Endothelial cell of umbilical vein (primary cell): Measurements from ENCODE around the gene ENTR1. TPM values are rescaled to one million over a fixed set of nuclear protein-coding genes. Genes with fewer than 3 reads are reported as not detected.

Experiments used
- BruUV-seq: library from RNA; stranded (reverse); fragments of 400-500 nt; replicated peaks from 2 replicates; lab custom pipeline; 2021; lab: Mats Ljungman, UMichigan
- CTCF ChIA-PET: fragments of 300-600, 350-600 bp; sonication (Branson Sonifier 250); formaldehyde crosslinking; loops from one replicate; lab custom pipeline; 2021; ENCODE audit warnings: antibody characterized with exemption, inconsistent platforms; lab: Charles Lee
- POLR2A ChIA-PET: fragments of 300-600, 350-600 bp; sonication (Branson Sonifier 250); formaldehyde crosslinking; loops from one replicate; lab custom pipeline; 2021; ENCODE audit warnings: antibody characterized with exemption, inconsistent platforms; lab: Charles Lee
- DNase-seq: peaks from one replicate; pipeline ENCODE4 v3.0.0-alpha.2; 2011; ENCODE audit warnings: low read depth, low spot score
- FAIRE-seq: peaks from 2 replicates; lab custom pipeline; 2011; peaks lifted over from hg19 to GRCh38; lab: Jason Lieb, UNC
- H2AFZ ChIP-seq: 2 replicates; pipeline ENCODE4 v1.6.0; 2012; ENCODE audit warnings: low read depth, low read length, control low read depth, inconsistent platforms
- H3K27ac ChIP-seq: 2 replicates; pipeline ENCODE4 v1.5.1; 2011; ENCODE audit warnings: low read depth, mild to moderate bottlenecking, control low read depth, low read length, moderate library complexity; ENCODE audit not compliant: insufficient read depth
- H3K27me3 ChIP-seq, 2 experiments: 2 replicates each; pipeline versions ENCODE4 v1.6.0 to v1.6.1; 2011; ENCODE audit warnings: low read length in 2 of 2, mixed read lengths in 1 of 2; ENCODE audit not compliant: control insufficient read depth in 2 of 2, insufficient read depth in 2 of 2
- H3K36me3 ChIP-seq, 2 experiments: 2 replicates in 1 of 2; 3 replicates in 1 of 2; pipeline ENCODE4 v1.5.1; 2011; ENCODE audit warnings: low read length in 2 of 2, mild to moderate bottlenecking in 1 of 2, moderate library complexity in 1 of 2; ENCODE audit not compliant: control insufficient read depth in 2 of 2, insufficient read depth in 2 of 2; ENCODE audit errors: extremely low read depth in 1 of 2
- H3K4me1 ChIP-seq: 3 replicates; pipeline ENCODE4 v1.5.1; 2011; ENCODE audit warnings: mild to moderate bottlenecking, low read length; ENCODE audit not compliant: control insufficient read depth, insufficient read depth; ENCODE audit errors: extremely low read depth
- H3K4me2 ChIP-seq: 2 replicates; pipeline ENCODE4 v1.6.1; 2011; ENCODE audit warnings: low read length, control low read depth, mixed read lengths; ENCODE audit not compliant: insufficient read depth
- H3K4me3 ChIP-seq, 3 experiments: fragments of 200-600 bp in 1 of 3; sonication (generic), shearing (Covaris generic) in 1 of 3; replicated peaks in 1 of 3; 2 replicates each; pipeline ENCODE4 v1.5.1; 2011 to 2016; ENCODE audit warnings: control low read depth in 3 of 3, low read length in 3 of 3, mild to moderate bottlenecking in 2 of 3, inconsistent platforms in 1 of 3, low read depth in 1 of 3, moderate library complexity in 1 of 3; ENCODE audit not compliant: insufficient read depth in 1 of 3
- H3K79me2 ChIP-seq: 2 replicates; pipeline ENCODE4 v1.6.0; 2012; ENCODE audit warnings: low read length, inconsistent platforms; ENCODE audit not compliant: control insufficient read depth, insufficient read depth
- H3K9ac ChIP-seq: replicated peaks from 2 replicates; pipeline ENCODE3; 2011; ENCODE audit warnings: low read length, control low read depth; ENCODE audit not compliant: insufficient read depth; ENCODE audit errors: extremely low read depth
- H3K9me1 ChIP-seq: replicated peaks from 3 replicates; pipeline ENCODE4 v1.6.0; 2011; ENCODE audit warnings: mild to moderate bottlenecking, low read length; ENCODE audit not compliant: control insufficient read depth, insufficient read depth; ENCODE audit errors: extremely low read depth
- H3K9me3 ChIP-seq: replicated peaks from 2 replicates; pipeline ENCODE4 v1.5.1; 2012; ENCODE audit warnings: low read length, inconsistent platforms; ENCODE audit not compliant: control insufficient read depth, insufficient read depth
- H4K20me1 ChIP-seq: replicated peaks from 2 replicates; pipeline ENCODE3; 2011; ENCODE audit warnings: mild to moderate bottlenecking, low read length; ENCODE audit not compliant: control insufficient read depth, insufficient read depth; ENCODE audit errors: extremely low read depth
- CTCF ChIP-seq, 2 donors: IDR thresholded peaks; 1 replicate in 1 of 2; 2 replicates in 1 of 2; pipeline ENCODE4 v1.5.1; 2011; ENCODE audit warnings: low read length in 2 of 2, mild to moderate bottlenecking in 2 of 2, moderate library complexity in 2 of 2, control low read depth in 1 of 2, inconsistent platforms in 1 of 2, low read depth in 1 of 2; ENCODE audit not compliant: insufficient read depth in 1 of 2; ENCODE audit errors: extremely low read depth in 1 of 2
- EZH2 ChIP-seq: IDR thresholded peaks from 2 replicates; pipeline ENCODE4 v1.6.1; 2012; ENCODE audit warnings: borderline replicate concordance, low read depth, mild to moderate bottlenecking, moderate library complexity, low read length, inconsistent platforms; ENCODE audit not compliant: severe bottlenecking
- FOS ChIP-seq: IDR thresholded peaks from 2 replicates; pipeline ENCODE4 v1.6.1; 2011; ENCODE audit warnings: mild to moderate bottlenecking, low read length, moderate library complexity, borderline replicate concordance; ENCODE audit not compliant: insufficient read depth
- GATA2 ChIP-seq: IDR thresholded peaks from 2 replicates; pipeline ENCODE4 v1.7.0; 2011; ENCODE audit warnings: low read depth, mild to moderate bottlenecking, moderate library complexity, mixed read lengths, low read length; ENCODE audit not compliant: insufficient read length, insufficient read depth
- JUN ChIP-seq: IDR thresholded peaks from 2 replicates; pipeline ENCODE4 v1.6.1; 2011; ENCODE audit warnings: borderline replicate concordance, low read depth; ENCODE audit not compliant: insufficient read length, insufficient read depth
- MAX ChIP-seq: IDR thresholded peaks from 2 replicates; pipeline ENCODE4 v1.6.1; 2011; ENCODE audit not compliant: insufficient read depth, insufficient read length
- MYC ChIP-seq: IDR thresholded peaks from one replicate; pipeline ENCODE4 v1.6.1; 2011; ENCODE audit warnings: mild to moderate bottlenecking, low read depth, low read length
- POLR2A ChIP-seq: IDR thresholded peaks from 2 replicates; pipeline ENCODE4 v1.6.1; 2012; ENCODE audit warnings: low read depth, mild to moderate bottlenecking, control low read depth, low read length
- POLR2AphosphoS5 ChIP-seq: IDR thresholded peaks from 2 replicates; pipeline ENCODE4 v1.6.1; 2012; ENCODE audit warnings: low read depth, mild to moderate bottlenecking, control low read depth, low read length, moderate library complexity; ENCODE audit not compliant: insufficient read depth
- dilution Hi-C: fragments of 300-500 bp; cut with MboI; formaldehyde crosslinking; loops from one replicate; pipeline ENCODE4 v1.15.0; 2019; ENCODE audit warnings: low sequenced_read_pairs; ENCODE audit not compliant: extremely low pct_ligation_motif_present
- intact Hi-C: fragments of 100-400 bp; cut with micrococcal nuclease; formaldehyde crosslinking; loops from one replicate; pipeline ENCODE4 v1.10.0; 2022
- polyA plus RNA-seq, 4 experiments: library from polyadenylated mRNA; depleted of rRNA in 3 of 4; stranded (reverse) in 3 of 4; unstranded in 1 of 4; fragments of >200 nt; gene quantifications; 2 replicates each; pipeline versions ENCODE4 v1.2.1 to v1.2.3, GENCODE V29; 2011 to 2012; ENCODE audit warnings: missing spikeins in 1 of 4
- total RNA-seq: library from RNA; stranded (reverse); gene quantifications from 2 replicates; pipeline ENCODE4 v1.2.3, GENCODE V29; 2021

ENTR1 gene
- total and polyA plus RNA-seq, 2 donors (not counting 3 experiments of a cell fraction or from before 2014, with no cell fraction given): 36.0 to 61.6 TPM

- Histone ChIP-seq H3K4me1 (no peaks in the 10 kb centered on the region), H3K4me2 (no peak overlapping the region), H4K20me1 (no peaks in the 10 kb centered on the region), H3K27ac (no peak overlapping the region), H3K27me3 (no peaks in the 10 kb centered on the region), H2AFZ (no peak overlapping the region), H3K9me1 (no peaks in the 10 kb centered on the region), H3K36me3 (peaks cover 35 to 66% of the 10 kb centered on the region in 2 experiments), H3K79me2 (peaks cover 4% of the 10 kb centered on the region), H3K4me3 (no peak overlapping the region), H3K9me3 (no peaks in the 10 kb centered on the region), H3K9ac (no peak overlapping the region)
- DNase-seq (no peak), FAIRE-seq (no peak)
- POLR2A ChIA-PET: no interaction called here
- TF ChIP-seq JUN (no peak), POLR2AphosphoS5 (no peak), MAX (no peak), MYC (no peak), GATA2 (no peak), EZH2 (no peak), POLR2A (no peak), CTCF (IDR thresholded peaks at IDR 0.05; ENCODE audit: extremely low read depth in 1 of 2, insufficient read depth in 1 of 2, low read depth in 1 of 2, low read length in 2 of 2) (no peak), FOS (no peak)
- dilution Hi-C loops: no loop called here
- intact Hi-C loops: no loop called here
- TSS peak; percentile 9 for BruUV-seq
- CTCF ChIA-PET: no interaction called here
Measured at GRCh38 chr9:136459425-136459824, 49.0 kb upstream of the ENTR1 start.
